ENCODE results near the gene IFIT5. TPM values are rescaled to one million over a fixed set of nuclear protein-coding genes. Genes with fewer than 3 reads are reported as not detected.

IFIT5 gene
- total RNA-seq, 4 donors from 2014 or later = 16.2 to 25.3 (median 21.9) TPM

DNA sequence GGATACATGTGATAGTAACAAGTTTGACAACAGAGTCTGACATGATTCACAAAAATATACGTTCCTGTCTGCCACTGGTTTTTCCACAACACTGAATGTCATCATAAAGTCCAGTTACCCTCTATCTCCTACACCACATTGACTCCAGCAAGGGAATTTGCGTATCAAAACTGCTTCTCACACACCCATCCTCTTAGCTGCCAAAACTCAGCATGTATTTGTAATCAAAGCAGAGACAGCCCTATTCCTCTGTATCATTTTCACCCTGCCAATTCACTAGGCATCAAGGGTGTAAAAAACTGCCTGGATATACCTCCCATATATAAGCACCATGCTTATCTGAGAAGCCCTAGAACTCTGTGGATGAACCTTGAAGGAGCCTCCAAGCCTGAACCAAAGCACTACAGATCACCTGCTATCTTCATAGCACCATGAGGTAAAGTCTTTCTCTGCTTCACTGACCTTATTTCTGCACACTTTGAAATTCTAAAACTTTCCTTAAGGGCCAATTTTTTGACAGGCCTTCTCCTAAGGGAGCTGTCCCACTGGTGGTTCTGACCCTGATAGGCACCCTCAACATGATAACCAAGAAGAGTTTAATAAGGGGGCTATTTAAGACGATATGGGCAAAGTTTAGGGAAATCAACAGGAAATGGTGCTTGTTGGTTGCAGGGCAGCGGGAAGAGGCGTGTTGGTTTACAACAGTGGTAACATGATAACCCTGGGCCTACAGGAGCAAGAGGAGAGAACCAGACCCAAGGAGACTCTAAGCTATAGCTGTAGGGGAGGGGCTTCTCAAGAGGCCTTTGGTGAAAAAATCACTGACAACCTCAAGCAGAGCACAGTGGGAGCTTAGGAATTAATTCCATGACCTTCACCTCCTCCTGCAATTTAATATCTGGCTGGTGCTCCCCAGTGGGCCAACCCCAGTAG is 36.4 kb upstream of the IFIT5 start, which contains the start of gene IFIT1B:
TSS of gene IFIT1B (plus strand) at position 352 of the 933 bp plus-strand sequence. CDS start at position 432, 80 bp downstream.
- Histone ChIP-seq H3K36me3 (no peaks in the 10 kb centered on the region), H3K27ac (no peak within 1 kb of the TSS), H3K9me3 (no peaks in the 10 kb centered on the region), H3K4me3 (no peak within 1 kb of the TSS), H3K4me1 (peaks cover 0 to 22% (median 19%) of the 10 kb centered on the region in 4 donors), H3K27me3 (no peaks in the 10 kb centered on the region)
- 93 to 95% methylated on average over 5 of the region's 5 CpGs for WGBS, 2 donors
- TF ChIP-seq POLR2A (IDR thresholded peaks at IDR 0.05) (no peak), EP300 (IDR thresholded peaks at IDR 0.05) (no peak)
- TF ChIP-seq, protein P1, sequence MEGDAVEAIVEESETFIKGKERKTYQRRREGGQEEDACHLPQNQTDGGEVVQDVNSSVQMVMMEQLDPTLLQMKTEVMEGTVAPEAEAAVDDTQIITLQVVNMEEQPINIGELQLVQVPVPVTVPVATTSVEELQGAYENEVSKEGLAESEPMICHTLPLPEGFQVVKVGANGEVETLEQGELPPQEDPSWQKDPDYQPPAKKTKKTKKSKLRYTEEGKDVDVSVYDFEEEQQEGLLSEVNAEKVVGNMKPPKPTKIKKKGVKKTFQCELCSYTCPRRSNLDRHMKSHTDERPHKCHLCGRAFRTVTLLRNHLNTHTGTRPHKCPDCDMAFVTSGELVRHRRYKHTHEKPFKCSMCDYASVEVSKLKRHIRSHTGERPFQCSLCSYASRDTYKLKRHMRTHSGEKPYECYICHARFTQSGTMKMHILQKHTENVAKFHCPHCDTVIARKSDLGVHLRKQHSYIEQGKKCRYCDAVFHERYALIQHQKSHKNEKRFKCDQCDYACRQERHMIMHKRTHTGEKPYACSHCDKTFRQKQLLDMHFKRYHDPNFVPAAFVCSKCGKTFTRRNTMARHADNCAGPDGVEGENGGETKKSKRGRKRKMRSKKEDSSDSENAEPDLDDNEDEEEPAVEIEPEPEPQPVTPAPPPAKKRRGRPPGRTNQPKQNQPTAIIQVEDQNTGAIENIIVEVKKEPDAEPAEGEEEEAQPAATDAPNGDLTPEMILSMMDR (IDR thresholded peaks at IDR 0.05) = no peak
- DNase-seq (ENCODE audit: low spot score in 2 of 2) = no peak

- Histone ChIP-seq H3K9me3 (no peaks in the 10 kb centered on the region), H3K36me3 (no peaks in the 10 kb centered on the region), H3K27me3 (no peaks in the 10 kb centered on the region), H3K4me3 (no peak overlapping the region), H3K4me1 (peaks cover 0 to 13% (median 10%) of the 10 kb centered on the region in 4 donors), H3K27ac (no peak overlapping the region)
- DNase-seq (ENCODE audit: low spot score in 2 of 2) = no peak
- TF ChIP-seq, protein P1 (IDR thresholded peaks at IDR 0.05) = no peak
- no peak for TF ChIP-seq POLR2A (IDR thresholded peaks at IDR 0.05)
- no peak for TF ChIP-seq EP300 (IDR thresholded peaks at IDR 0.05)
These were observed 35.3 kb upstream of the IFIT5 start for GRCh38 chr10:89379103-89379502.

DNA sequence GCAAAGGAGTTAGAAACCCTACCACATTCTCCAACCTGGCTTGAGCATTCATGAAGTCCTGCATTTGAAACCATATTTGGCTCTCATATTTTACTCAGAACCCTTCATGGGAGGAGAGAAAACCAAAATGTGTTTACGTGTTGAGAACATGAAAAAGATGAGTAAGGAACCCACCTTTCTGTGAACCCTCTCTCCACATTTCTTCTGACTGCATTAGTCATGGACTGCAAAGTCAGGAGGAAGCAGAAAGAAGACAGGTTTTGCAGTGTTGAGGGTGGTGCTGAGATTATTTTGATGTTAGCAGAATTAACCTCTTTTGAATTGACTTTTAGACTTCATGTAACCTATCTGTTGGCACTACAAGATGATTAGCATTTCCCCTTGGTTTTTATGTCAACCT is 31.6 kb upstream of the IFIT5 start:
- no peaks in the 10 kb centered on the region for H3K27me3 ChIP-seq
- H3K27ac ChIP-seq = no peak overlapping the region
- H3K9me3 ChIP-seq = no peaks in the 10 kb centered on the region
- TF ChIP-seq POLR2A (IDR thresholded peaks at IDR 0.05) (no peak), EP300 (IDR thresholded peaks at IDR 0.05) (no peak)
- TF ChIP-seq, protein P1 (IDR thresholded peaks at IDR 0.05) = no peak
- DNase-seq (ENCODE audit: low spot score in 2 of 2) = no peak
- no peaks in the 10 kb centered on the region for H3K4me1 ChIP-seq
- H3K4me3 ChIP-seq = no peak overlapping the region
- no peaks in the 10 kb centered on the region for H3K36me3 ChIP-seq
- 93 to 97% methylated on average over 1 of the region's 1 CpG for WGBS, 2 donors

DNA sequence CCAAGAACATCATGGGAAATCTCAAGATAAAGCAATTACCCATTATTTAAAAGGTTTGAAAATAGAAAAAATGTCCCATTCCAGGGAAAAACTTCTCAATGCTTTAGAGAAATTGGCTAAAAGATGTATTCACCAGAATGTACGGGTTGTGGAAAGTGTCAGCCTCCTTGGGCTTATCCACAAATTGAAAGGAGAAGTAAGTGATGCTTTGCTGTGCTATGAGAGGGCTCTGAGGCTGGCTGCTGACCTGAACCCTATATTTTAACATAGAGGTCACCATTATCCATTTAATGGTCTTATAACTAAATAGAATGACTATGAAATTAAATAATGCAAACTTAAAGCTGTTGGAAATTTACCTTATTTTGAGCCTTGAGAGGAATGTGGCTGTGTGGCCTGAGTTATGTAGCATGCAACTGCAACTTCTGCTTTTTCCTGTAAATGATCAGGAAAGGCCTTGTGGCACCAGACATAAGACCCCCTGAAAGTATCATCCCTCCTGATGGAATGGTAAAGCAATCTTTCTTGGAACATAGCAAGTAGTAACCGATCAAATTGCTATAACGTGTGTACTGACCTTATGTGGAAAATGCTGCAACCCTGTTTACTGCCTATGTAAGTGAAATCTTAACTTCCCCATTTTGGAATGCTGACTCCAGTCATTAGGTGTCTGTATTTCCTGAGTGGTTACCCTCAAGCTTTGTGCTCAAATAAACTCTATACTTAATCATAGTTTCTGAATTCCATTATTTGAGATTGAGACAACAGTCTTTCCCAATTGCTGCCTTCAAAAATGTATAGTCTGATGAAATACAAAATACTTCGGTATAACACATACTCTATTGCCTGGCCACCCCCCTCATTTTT is 29.7 kb upstream of the IFIT5 start:
- TF ChIP-seq POLR2A (IDR thresholded peaks at IDR 0.05) (no peak), EP300 (IDR thresholded peaks at IDR 0.05) (peak in 1 of 2 donors; percentile 29)
- no peak for DNase-seq (ENCODE audit: low spot score in 2 of 2)
- Histone ChIP-seq H3K27ac (no peak overlapping the region), H3K27me3 (no peaks in the 10 kb centered on the region), H3K4me3 (no peak overlapping the region), H3K36me3 (no peaks in the 10 kb centered on the region), H3K4me1 (peaks cover 0 to 7% (median 0%) of the 10 kb centered on the region in 4 donors), H3K9me3 (no peaks in the 10 kb centered on the region)
- WGBS, 2 donors = 73 to 81% methylated on average over 4 of the region's 4 CpGs

GRCh38 chr10:89388806-89389205 is 25.6 kb upstream of the IFIT5 start:
- H3K4me3 ChIP-seq = no peak overlapping the region
- H3K4me1 ChIP-seq = peaks cover 0 to 37% (median 12%) of the 10 kb centered on the region in 4 donors
- DNase-seq (ENCODE audit: low spot score in 2 of 2) = no peak
- H3K36me3 ChIP-seq = no peaks in the 10 kb centered on the region
- WGBS, 2 donors = 31 to 43% methylated on average over 2 of the region's 2 CpGs
- H3K9me3 ChIP-seq = no peaks in the 10 kb centered on the region
- H3K27ac ChIP-seq = peak overlapping the region in 3 of 4 donors; percentile 1 to 58 (median 32)
- H3K27me3 ChIP-seq = no peaks in the 10 kb centered on the region
- no peak for TF ChIP-seq POLR2A (IDR thresholded peaks at IDR 0.05)
- no peak for TF ChIP-seq EP300 (IDR thresholded peaks at IDR 0.05)

Measured in tibial nerve (tissue), 4 donors.